K562 (cell line): ENCODE results near the gene SLC25A17. TPM values are rescaled to one million over a fixed set of nuclear protein-coding genes. Genes with fewer than 3 reads are reported as not detected.

ENCODE experiments used
- KLF13 ChIP-seq: fragments of 450-650 bp; IDR thresholded peaks from 2 replicates; pipeline ENCODE4 v1.6.1; 2016; ENCODE audit warnings: missing genetic modification characterization, low read depth, mild to moderate bottlenecking, missing compliant biosample characterization, moderate library complexity, borderline replicate concordance
- NR4A1 ChIP-seq, 2 experiments: fragments of 250-450 bp in 1 of 2; fragments of 450-650 bp in 1 of 2; sonication (Bioruptor Pico) in 1 of 2; IDR thresholded peaks; 2 replicates each; pipeline versions ENCODE4 v1.4.0 to v1.6.1; 2016 to 2020; ENCODE audit warnings: mild to moderate bottlenecking in 2 of 2, missing compliant biosample characterization in 1 of 2, missing genetic modification characterization in 1 of 2, moderate library complexity in 1 of 2
- RBFOX2 ChIP-seq: fragments of 200-400 bp; formaldehyde crosslinking; IDR thresholded peaks from 2 replicates; pipeline ENCODE4 v1.6.1; 2017; ENCODE audit warnings: low read depth, mild to moderate bottlenecking, low read length, moderate library complexity
- RUNX1 ChIP-seq: sonication (generic); IDR thresholded peaks from 2 replicates; pipeline ENCODE4 v1.6.1; 2016; ENCODE audit warnings: antibody characterized with exemption, low read depth
- STAG1 ChIP-seq: sonication (generic); formaldehyde crosslinking; IDR thresholded peaks from 2 replicates; pipeline ENCODE4 v1.5.0; 2020; ENCODE audit warnings: missing genetic modification reagents, borderline replicate concordance
- ZNF830 ChIP-seq: fragments of 250-450 bp; sonication (Bioruptor Pico); IDR thresholded peaks from 2 replicates; pipeline ENCODE4 v1.5.0; 2021; ENCODE audit warnings: mild to moderate bottlenecking
- polyA plus RNA-seq, 8 experiments: library from polyadenylated mRNA; depleted of rRNA in 4 of 8; stranded (reverse) in 5 of 8; unstranded in 3 of 8; fragments of >200 nt; fragmentation: Nextera tagmentation in 2 of 8; fragmentation: Illumina TruSeq in 1 of 8; extraction: Ambion mirVana in 2 of 8; extraction: Trizol in 1 of 8; gene quantifications; 2 replicates each; pipeline versions ENCODE4 v1.2.1 to v1.2.3, GENCODE V29; 2011 to 2014; ENCODE audit warnings: inconsistent platforms in 1 of 8, missing spikeins in 1 of 8
- total RNA-seq, 7 experiments: library from RNA; depleted of rRNA in 6 of 7; stranded (reverse); fragments of >200 nt in 6 of 7; fragmentation: Illumina TruSeq in 2 of 7; extraction: Trizol in 2 of 7; gene quantifications; 2 replicates each; pipeline versions ENCODE4 v1.2.1 to v1.2.3, GENCODE V29; 2011 to 2021; ENCODE audit warnings: low replicate concordance in 1 of 7
- TF ChIP-seq, protein P1 (sequence below): sonication (generic); formaldehyde crosslinking; IDR thresholded peaks from 2 replicates; pipeline ENCODE4 v1.5.0; 2020; ENCODE audit warnings: missing genetic modification reagents
- TF ChIP-seq, protein P2 (sequence below), 3 experiments: fragments of 200-800 bp in 1 of 3; sonication (Bioruptor generic) in 1 of 3; sonication (generic) in 1 of 3; formaldehyde crosslinking in 1 of 3; IDR thresholded peaks; 2 replicates each; pipeline versions ENCODE4 v1.6.1 to v1.8.0; 2016 to 2022; ENCODE audit warnings: mild to moderate bottlenecking in 2 of 3, missing compliant biosample characterization in 2 of 3, missing genetic modification characterization in 2 of 3, missing genetic modification reagents in 1 of 3
- TF ChIP-seq, protein P3 (sequence below): fragments of 450-650 bp; IDR thresholded peaks from 2 replicates; pipeline ENCODE4 v1.6.1; 2016; ENCODE audit warnings: low read depth, mild to moderate bottlenecking, moderate library complexity
- TF ChIP-seq, protein P4 (sequence below), 3 experiments: fragments of 200-800 bp in 1 of 3; fragments of 250-450 bp in 1 of 3; fragments of 450-650 bp in 1 of 3; sonication (Bioruptor Pico) in 1 of 3; sonication (Bioruptor generic) in 1 of 3; formaldehyde crosslinking in 1 of 3; IDR thresholded peaks; 2 replicates each; pipeline versions ENCODE4 v1.6.1 to v1.8.0; 2016 to 2022; ENCODE audit warnings: mild to moderate bottlenecking in 2 of 3, missing genetic modification characterization in 2 of 3, missing compliant biosample characterization in 1 of 3, moderate library complexity in 1 of 3
- TF ChIP-seq, protein P5 (sequence below): fragments of 150-350 bp; IDR thresholded peaks from 2 replicates; pipeline ENCODE4 v1.6.1; 2014; ENCODE audit warnings: low read depth, mild to moderate bottlenecking, low read length, borderline replicate concordance
- TF ChIP-seq, protein P6 (sequence below): sonication (generic); formaldehyde crosslinking; IDR thresholded peaks from 2 replicates; pipeline ENCODE4 v1.8.0; 2022; ENCODE audit warnings: mild to moderate bottlenecking, missing genetic modification reagents, borderline replicate concordance

The SLC25A17 gene
- total and polyA plus RNA-seq, 9 of the 15 experiments (the other 6 are each of a cell fraction or from before 2014, with no cell fraction given): 32.6 to 136 (median 56.2) TPM

DNA sequence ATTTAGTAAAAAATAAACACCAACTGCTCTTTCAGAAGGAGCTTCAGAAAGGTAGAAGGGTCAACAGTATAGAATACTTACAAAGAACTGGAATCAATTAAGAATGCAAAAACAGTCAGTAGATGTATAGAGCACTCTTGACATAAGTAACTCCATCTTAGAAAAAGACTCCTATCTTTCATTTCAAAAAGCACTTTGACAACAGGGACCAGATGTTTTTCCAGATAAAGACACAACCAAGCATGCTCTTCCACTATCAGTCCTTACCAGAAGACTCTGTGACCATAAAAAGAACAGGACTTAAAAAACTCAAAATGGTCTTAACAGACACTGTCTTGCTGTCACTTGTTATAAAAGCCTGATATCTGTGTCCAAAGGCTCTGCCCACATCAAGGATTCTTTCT, 5.2 kb downstream of the SLC25A17 start (continued):
- TF ChIP-seq, protein P1, sequence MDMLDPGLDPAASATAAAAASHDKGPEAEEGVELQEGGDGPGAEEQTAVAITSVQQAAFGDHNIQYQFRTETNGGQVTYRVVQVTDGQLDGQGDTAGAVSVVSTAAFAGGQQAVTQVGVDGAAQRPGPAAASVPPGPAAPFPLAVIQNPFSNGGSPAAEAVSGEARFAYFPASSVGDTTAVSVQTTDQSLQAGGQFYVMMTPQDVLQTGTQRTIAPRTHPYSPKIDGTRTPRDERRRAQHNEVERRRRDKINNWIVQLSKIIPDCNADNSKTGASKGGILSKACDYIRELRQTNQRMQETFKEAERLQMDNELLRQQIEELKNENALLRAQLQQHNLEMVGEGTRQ (CRISPR knock-in tag): no peak
- TF ChIP-seq ZNF830 (CRISPR knock-in tag): peak; percentile 93
- TF ChIP-seq, protein P2, sequence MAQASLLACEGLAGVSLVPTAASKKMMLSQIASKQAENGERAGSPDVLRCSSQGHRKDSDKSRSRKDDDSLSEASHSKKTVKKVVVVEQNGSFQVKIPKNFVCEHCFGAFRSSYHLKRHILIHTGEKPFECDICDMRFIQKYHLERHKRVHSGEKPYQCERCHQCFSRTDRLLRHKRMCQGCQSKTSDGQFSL (CRISPR knock-in tag; IDR thresholded peaks at IDR 0.05): no peak
- TF ChIP-seq, protein P2 (tag; IDR thresholded peaks at IDR 0.05): peak in 1 of 2 experiments; percentile 100; a peak in 2 of 4 replicates
- TF ChIP-seq RUNX1: no peak
- TF ChIP-seq, protein P3, sequence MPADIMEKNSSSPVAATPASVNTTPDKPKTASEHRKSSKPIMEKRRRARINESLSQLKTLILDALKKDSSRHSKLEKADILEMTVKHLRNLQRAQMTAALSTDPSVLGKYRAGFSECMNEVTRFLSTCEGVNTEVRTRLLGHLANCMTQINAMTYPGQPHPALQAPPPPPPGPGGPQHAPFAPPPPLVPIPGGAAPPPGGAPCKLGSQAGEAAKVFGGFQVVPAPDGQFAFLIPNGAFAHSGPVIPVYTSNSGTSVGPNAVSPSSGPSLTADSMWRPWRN: peak; percentile 75; the same call in 1 of the 2 replicates
- TF ChIP-seq, protein P4, sequence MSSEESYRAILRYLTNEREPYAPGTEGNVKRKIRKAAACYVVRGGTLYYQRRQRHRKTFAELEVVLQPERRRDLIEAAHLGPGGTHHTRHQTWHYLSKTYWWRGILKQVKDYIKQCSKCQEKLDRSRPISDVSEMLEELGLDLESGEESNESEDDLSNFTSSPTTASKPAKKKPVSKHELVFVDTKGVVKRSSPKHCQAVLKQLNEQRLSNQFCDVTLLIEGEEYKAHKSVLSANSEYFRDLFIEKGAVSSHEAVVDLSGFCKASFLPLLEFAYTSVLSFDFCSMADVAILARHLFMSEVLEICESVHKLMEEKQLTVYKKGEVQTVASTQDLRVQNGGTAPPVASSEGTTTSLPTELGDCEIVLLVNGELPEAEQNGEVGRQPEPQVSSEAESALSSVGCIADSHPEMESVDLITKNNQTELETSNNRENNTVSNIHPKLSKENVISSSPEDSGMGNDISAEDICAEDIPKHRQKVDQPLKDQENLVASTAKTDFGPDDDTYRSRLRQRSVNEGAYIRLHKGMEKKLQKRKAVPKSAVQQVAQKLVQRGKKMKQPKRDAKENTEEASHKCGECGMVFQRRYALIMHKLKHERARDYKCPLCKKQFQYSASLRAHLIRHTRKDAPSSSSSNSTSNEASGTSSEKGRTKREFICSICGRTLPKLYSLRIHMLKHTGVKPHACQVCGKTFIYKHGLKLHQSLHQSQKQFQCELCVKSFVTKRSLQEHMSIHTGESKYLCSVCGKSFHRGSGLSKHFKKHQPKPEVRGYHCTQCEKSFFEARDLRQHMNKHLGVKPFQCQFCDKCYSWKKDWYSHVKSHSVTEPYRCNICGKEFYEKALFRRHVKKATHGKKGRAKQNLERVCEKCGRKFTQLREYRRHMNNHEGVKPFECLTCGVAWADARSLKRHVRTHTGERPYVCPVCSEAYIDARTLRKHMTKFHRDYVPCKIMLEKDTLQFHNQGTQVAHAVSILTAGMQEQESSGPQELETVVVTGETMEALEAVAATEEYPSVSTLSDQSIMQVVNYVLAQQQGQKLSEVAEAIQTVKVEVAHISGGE (CRISPR knock-in tag; IDR thresholded peaks at IDR 0.05): peak in 1 of 3 experiments; percentile 96; a peak in 2 of 6 replicates
- TF ChIP-seq RBFOX2: peak; percentile 62
- TF ChIP-seq NR4A1 (CRISPR knock-in tag; IDR thresholded peaks at IDR 0.05): peak; percentile 98
- TF ChIP-seq NR4A1 (tag; IDR thresholded peaks at IDR 0.05): peak; percentile 100
- peak; percentile 99 for TF ChIP-seq KLF13 (tag)
- TF ChIP-seq, protein P5, sequence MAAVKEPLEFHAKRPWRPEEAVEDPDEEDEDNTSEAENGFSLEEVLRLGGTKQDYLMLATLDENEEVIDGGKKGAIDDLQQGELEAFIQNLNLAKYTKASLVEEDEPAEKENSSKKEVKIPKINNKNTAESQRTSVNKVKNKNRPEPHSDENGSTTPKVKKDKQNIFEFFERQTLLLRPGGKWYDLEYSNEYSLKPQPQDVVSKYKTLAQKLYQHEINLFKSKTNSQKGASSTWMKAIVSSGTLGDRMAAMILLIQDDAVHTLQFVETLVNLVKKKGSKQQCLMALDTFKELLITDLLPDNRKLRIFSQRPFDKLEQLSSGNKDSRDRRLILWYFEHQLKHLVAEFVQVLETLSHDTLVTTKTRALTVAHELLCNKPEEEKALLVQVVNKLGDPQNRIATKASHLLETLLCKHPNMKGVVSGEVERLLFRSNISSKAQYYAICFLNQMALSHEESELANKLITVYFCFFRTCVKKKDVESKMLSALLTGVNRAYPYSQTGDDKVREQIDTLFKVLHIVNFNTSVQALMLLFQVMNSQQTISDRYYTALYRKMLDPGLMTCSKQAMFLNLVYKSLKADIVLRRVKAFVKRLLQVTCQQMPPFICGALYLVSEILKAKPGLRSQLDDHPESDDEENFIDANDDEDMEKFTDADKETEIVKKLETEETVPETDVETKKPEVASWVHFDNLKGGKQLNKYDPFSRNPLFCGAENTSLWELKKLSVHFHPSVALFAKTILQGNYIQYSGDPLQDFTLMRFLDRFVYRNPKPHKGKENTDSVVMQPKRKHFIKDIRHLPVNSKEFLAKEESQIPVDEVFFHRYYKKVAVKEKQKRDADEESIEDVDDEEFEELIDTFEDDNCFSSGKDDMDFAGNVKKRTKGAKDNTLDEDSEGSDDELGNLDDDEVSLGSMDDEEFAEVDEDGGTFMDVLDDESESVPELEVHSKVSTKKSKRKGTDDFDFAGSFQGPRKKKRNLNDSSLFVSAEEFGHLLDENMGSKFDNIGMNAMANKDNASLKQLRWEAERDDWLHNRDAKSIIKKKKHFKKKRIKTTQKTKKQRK: no peak
- TF ChIP-seq, protein P6, sequence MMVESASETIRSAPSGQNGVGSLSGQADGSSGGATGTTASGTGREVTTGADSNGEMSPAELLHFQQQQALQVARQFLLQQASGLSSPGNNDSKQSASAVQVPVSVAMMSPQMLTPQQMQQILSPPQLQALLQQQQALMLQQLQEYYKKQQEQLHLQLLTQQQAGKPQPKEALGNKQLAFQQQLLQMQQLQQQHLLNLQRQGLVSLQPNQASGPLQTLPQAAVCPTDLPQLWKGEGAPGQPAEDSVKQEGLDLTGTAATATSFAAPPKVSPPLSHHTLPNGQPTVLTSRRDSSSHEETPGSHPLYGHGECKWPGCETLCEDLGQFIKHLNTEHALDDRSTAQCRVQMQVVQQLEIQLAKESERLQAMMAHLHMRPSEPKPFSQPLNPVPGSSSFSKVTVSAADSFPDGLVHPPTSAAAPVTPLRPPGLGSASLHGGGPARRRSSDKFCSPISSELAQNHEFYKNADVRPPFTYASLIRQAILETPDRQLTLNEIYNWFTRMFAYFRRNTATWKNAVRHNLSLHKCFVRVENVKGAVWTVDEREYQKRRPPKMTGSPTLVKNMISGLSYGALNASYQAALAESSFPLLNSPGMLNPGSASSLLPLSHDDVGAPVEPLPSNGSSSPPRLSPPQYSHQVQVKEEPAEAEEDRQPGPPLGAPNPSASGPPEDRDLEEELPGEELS (CRISPR knock-in tag): no peak
- no peak for TF ChIP-seq STAG1 (CRISPR knock-in tag)
